Measurements from ENCODE around the gene CDC42EP4.
"Not testable (repeated sequence)": the region's sequence is repeated elsewhere in the genome, so short reads cannot be mapped to it uniquely, and the experiment has no call there.

The CDC42EP4 gene

DNA sequence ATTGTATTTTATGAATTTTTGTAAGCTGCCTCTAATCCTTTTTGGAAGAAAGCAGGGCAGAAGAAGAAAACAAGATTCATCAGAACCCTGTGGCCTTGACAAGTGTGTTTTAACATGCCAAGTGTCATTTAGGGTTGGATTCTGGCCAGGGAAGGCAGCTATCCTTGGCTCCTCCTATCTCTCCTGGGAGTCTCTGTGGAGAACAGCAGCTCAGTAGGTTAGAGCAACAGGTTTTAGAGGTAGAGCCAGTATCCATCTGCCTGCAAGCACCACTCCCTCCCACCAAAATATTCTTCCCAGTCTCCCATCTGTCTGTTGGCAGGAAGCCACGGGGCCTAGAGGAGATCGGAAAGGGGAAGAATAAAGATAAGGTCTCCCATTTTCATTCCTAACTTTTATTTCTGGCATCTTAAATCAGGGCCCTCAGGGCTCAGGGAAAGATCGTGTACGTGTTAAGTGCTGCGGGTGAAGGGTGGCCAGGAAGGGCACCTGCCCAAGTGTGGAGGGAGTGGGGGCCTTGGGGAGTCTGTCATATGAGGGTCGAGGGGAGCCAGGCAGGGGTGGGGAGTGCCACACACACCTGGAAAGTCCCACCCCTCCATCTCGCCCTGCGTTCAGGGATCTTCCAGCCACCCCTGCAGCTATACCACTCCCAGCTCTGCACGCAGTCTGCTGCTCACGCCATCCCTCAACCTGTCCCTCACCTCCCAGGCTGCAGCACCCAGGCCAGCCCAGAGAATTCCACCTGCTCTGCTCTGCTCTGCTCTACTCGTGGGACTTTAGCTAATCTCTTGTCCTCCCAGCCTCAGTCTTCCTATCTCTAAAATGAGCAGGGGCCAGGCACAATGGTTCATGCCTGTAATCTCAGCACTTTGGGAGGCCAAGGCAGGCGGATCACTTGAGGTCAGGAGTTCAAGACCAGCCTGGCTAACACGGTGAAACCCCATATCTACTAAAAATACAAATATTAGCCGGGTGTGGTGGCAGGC lies 33.0 kb downstream of the CDC42EP4 start:
- DNase-seq (ENCODE audit: low read depth), result no peak

DNA sequence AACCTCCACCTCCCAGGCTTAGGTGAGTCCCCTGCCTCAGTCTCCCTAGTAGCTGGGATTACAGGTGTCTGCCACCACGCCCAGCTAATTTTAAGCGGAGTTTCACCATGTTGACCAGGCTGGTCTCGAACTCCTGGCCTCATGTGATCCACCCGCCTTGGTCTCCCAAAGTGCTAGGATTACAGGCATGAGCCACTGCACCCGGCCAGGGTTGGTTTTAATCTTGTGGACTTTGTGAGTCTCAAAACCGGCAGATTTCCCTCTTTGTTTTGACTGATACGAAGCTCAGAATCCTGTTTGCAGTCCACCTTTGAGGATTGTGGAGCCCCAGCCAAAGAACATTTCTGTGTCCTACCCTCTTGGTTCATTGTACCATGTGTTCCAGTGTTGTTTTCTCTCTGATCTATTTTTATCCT lies 33.7 kb downstream of the CDC42EP4 start:
- no peak for DNase-seq (ENCODE audit: low read depth)

DNA sequence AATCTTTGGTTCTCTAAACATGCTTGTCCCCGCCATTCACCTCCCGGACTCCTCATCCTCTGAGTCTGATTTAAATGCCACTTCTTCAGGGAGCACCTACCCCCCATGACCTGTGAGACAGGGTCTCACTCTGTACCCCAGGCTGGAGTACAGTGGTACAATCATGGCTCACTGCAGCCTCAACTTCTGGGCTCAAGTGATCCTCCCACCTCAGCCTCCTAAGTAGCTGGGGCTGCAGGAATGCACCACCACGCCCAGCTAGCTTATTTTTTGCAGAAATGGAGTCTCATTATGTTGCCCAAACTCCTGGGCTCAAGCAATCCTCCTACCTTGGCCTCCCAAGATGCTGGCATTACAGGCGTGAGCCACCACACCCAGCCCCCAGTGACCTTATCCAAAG lies 37.3 kb downstream of the CDC42EP4 start:
- DNase-seq (ENCODE audit: low read depth), result no peak

DNA sequence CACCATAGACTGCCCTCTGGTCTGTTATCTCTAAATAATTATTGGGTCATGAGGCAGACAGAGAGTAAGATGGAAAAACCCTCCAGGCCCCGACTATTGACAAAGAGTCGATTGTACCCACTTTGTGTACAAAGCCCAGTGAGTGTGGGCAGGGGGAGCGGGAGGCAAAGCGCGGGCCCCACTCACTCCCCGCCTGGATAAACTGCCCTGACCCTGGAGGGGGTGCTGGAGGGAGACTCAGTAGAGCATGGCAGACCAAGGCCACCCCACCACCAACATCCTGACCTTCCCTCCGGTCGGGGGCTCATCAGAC lies 38.9 kb downstream of the CDC42EP4 start:
- DNase-seq (ENCODE audit: low read depth), result no peak

DNA sequence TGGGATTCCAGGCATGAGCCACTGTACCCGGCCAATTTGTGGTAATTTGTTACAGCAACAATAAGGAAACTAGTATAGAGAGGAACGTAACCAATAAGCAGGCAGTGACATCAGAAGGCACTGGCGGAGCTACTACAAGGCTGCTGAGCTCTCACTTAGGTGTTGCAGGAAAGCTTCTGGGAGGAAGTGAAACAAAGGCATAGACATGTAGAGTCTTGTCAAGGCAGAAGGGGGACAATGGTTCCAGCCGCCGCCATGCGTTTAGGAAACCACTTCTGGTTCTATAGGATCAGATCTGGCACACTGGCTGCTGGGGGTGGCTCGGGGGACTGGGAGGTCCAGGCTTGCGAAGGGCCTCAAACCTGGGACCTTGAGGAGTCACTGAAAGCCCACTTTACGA lies 40.7 kb downstream of the CDC42EP4 start:
- DNase-seq (ENCODE audit: low read depth), result no peak

GRCh38 chr17:73269791-73270190 lies 42.0 kb downstream of the CDC42EP4 start:
- DNase-seq (ENCODE audit: low read depth), result no peak

- no peak for DNase-seq (ENCODE audit: low read depth)
These were observed 42.5 kb downstream of the CDC42EP4 start for GRCh38 chr17:73269329-73269615.

GRCh38 chr17:73268582-73269328 lies 43.0 kb downstream of the CDC42EP4 start:
- DNase-seq (ENCODE audit: low read depth), result no peak

GRCh38 chr17:73267648-73268537 lies 43.9 kb downstream of the CDC42EP4 start:
- DNase-seq (ENCODE audit: low read depth), result no peak

GRCh38 chr17:73266796-73267195 lies 45.0 kb downstream of the CDC42EP4 start:
- DNase-seq (ENCODE audit: low read depth), result no peak

- no peak for DNase-seq (ENCODE audit: low read depth)
These were observed 45.9 kb downstream of the CDC42EP4 start for GRCh38 chr17:73265646-73266640.

DNA sequence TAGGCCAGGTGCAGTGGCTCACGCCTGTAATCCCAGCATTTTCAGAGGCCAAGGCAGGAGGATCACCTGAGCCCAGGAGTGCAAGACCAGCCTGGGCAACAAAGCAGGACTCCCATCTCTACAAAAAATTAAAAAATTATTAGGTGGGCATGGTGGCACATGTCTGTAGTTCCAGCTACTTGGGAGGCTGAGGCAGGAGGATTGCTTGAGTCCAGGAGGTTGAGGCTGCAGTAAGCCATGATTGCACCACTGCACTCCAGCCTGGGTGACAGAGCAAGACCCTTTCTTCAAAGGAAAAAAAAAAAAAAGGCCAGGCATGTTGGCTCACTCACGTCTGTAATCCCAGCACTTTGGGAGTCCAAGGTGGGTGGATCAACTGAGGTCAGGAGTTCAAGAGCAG lies 47.4 kb downstream of the CDC42EP4 start:
- DNase-seq (ENCODE audit: low read depth), result not testable (repeated sequence)

- DNase-seq (ENCODE audit: low read depth), result no peak
These were observed 48.8 kb downstream of the CDC42EP4 start for GRCh38 chr17:73262676-73263642.

DNA sequence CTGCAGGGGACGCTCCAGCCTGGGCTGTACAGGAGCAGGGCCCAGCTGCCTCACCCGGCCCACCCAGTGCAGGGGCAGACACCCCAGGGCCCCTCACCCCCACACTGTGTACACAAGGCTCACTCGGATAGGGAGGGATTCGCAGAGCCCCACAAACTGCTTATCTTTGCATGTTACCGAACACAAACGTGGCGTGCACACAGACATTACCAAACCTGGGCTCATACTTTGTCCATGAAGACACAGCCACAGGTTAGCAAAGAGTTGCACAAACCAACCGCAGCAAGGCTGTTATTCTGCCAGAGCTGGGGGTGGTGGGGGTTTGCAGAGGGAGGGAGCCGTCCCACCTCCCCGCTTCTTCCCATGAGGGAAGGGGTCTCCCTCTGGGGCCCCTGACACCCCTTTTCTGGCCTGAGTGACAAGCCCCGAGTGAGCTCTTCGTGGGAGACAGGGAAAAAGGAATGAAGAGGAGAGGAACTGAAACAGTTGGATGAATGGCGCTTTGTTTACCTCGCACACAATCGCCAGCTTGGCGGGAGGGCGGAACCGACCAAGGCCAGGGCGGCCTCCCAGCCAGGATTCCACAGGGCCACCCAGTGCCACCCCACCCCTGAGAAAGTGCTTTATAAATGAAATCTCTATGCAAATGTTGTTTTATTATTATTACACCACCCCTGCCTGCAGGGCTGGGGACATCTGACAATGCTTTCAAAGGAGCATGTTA lies 49.7 kb downstream of the CDC42EP4 start:
- DNase-seq (ENCODE audit: low read depth), result no peak

GRCh38 chr17:73261617-73261951 lies 50.2 kb downstream of the CDC42EP4 start, which contains the start of gene CPSF4L:
Gene CPSF4L (minus strand): TSS chr17:73261880. CDS start chr17:73261818, 62 bp downstream.
- no peak for DNase-seq (ENCODE audit: low read depth)

DNA sequence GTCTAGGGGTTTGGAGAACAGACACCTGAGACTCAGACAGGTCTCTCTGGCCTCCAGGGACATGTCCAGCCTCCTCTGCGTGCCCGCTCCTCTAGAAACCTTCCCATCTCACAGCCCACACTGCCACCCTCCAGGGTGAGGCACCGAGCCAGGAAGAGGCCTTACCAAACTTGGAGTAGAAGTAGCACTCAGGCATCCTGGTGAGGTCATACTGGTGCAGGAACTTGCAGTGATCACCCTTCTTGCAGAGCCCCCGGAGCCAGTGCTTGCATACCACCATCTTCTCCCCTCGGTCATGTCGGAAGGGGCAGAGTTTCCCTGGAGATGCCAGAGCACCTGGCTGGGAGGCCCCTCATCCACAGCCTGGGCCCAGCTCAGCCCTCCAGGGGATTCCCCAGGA lies 54.3 kb downstream of the CDC42EP4 start:
- no peak for DNase-seq (ENCODE audit: low read depth)

DNA sequence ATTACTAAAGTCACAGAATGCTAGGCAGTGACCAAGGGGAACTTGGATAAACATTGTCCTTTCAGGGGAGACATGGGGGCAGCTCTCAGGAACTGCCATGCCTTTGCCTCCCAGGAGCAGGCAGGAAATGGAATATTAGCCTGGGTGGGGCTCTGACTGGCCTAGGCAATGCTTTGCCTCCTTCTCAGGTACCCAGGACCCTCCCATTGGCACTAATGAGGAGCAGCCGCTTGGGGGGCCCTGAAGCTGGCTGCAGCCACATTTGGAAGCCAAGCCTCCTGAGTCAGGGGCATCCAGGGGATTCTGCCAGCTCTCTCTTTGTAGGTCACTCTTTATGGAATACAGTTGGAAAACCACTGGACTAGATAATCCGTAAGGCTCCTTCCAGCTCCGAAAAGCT lies 55.6 kb downstream of the CDC42EP4 start:
- DNase-seq (ENCODE audit: low read depth), result no peak

DNA sequence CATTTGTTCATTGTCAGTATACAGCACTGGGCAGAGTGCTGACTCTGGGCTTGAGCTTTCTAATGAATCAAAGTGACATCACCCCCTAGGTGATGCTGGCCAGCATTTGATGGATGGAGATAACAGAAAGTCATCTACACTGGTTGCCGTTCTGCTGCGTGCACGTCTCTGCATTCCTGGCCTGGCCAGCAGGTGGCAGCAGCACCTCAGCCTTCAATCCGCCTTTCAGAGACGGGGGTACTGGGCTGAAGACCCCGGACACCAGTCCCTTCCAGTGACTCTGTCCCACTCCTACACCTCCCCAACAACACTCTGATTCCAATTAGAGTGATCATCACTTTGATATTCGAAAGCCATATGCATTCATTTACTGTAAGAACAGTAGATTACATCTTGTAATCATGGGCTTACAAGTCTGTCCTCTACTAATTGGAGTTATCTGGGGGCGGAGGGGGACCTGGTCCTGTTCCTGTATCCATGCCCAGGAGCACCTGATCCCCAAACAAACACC lies 56.1 kb downstream of the CDC42EP4 start:
- DNase-seq (ENCODE audit: low read depth), result peak; percentile 50

DNA sequence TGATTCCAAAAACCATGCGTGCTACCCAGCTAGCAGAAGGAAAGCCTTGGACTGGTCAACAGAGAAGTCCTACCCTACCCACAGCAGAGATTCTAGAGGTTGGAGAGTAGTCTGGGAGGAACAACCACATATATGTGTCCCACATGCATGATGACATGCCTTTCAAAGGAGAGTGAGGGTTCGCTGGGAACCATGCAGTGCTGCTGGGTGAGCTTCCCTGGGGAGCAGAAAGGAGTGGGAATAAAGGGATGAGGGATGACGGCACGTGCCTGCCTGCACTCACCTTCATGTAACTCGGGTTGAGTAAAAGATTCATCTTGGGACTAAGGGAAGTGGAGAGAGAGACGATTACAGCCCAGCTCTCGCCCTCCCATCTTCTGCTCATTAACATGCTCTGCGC lies 59.9 kb downstream of the CDC42EP4 start:
- no peak for DNase-seq (ENCODE audit: low read depth)
